ENCODE results near the gene CARD11. TPM values are rescaled to one million over a fixed set of nuclear protein-coding genes. Genes with fewer than 3 reads are reported as not detected.

CARD11 gene
- 2.2 and 5.2 TPM in 2 replicates for total RNA-seq (2014; rRNA removed; shearing (Covaris generic))

DNA sequence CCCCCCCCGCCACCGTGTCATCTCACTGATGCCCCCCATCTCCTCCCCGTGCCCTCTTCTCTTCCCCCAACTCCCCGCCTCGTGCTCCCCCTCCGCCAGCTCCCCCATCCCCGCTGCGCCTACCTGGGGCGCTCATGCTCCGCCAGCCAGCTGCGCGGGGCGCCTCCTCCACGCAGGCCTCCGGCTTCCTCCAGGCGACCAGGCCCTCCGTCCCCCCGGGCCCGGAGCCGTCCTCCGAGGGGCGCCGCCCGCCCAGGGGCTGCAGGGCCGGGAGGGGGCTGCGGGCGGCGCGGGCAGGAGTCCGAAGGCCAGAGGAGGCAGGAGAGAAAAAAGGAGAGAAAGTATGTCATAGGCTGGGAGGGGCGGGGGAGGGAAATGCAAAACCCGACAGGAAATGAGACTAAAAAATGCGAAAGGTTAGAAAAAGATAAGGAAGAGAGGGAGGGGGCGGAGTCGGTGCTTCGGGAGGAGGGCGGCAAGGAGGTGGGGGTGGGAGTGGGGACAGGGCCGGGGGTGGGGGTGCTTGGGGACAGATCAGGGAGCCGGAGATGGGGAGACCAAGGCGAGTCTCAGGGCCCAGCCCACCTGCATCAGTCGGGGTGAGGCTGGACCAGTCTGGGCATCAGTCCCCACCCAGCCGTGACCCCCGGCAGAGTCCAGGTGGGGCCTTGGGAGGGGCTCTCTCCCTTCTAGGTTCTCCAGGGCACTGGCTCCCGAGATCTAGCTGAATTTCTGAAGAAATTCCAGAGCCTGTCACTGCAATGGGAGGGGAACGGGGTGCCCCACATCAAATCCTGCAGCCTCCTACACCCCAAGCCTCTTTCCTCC lies at the start of gene CARD11:
Gene CARD11, minus strand, starts transcription at position 324 of the 828 bp plus-strand sequence. CDS start 85,361 bp downstream, outside the sequence.
- DNase-seq (ENCODE audit: low read depth), result peak; percentile 24

DNA sequence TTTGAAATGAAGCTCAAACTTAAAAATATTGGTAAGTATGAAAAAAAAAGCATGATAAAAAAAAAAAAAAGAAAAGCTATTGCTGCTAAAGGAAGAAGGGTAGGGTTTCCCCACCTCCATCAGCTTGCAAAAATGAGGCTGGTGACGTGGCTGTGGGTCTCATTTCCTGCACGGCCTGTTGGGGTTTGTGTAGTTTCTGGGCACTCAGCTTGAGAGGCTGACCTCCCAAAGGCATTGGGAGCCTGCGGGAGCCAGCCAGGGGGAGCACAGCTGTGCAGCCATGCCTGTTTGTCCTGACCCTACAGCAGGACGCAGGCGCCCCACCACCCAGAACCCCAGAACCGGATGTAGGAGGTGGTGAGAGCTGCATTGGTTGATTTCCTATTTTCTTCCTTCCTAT lies 48.8 kb upstream of the CARD11 start:
- peak; percentile 55 for DNase-seq (ENCODE audit: low read depth)

GRCh38 chr7:3091631-3092030 lies 48.0 kb upstream of the CARD11 start:
- no peak for DNase-seq (ENCODE audit: low read depth)

DNA sequence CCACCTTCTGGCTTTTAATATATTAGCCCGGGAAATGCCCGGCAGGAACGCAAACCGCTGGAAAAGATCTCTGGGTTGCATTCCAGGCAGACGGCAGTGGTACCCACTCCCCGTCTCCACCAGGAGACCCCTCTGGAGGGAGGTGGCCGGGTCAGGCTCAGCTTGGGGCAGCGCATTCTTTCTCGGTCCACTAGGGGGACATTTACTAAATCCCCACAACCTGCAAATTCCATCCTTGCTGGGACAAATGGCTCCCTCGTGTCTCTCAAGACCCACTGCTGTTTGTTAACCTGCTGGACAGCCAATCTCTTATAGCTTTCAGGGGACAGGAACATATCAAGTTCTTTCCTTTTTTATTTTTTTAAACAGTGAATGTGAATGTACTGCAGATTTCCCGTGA lies 45.8 kb upstream of the CARD11 start:
- peak; percentile 16 for DNase-seq (ENCODE audit: low read depth)

DNA sequence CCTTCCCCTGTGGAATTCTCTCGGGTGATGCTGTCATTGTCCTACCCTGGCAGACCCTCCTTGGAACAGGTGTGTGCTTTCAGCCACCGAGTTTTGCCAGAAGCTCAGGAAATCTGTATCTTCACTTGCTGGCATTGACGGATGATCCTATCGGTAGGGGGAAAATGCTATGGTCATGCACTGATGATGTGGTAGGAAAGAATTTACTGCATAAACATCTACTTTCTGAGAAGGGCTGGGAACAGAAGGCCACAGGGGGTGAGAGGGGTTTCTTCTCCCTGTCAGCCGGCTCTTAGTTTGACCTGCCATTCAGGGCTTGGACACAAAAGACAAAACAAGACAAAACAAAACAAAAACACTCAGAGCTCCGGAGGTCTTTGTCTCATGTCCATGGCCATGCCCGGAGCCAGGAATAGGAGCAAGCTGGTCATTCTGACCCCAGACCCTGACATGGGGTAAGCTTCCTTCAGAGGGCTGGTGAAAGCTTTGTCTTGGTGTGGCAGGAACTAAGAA lies 43.6 kb upstream of the CARD11 start:
- peak; percentile 71 for DNase-seq (ENCODE audit: low read depth)

- DNase-seq (ENCODE audit: low read depth), result no peak
Observed at GRCh38 chr7:3083350-3083749, 39.7 kb upstream of the CARD11 start.

GRCh38 chr7:3082831-3083230 lies 39.2 kb upstream of the CARD11 start:
- no peak for DNase-seq (ENCODE audit: low read depth)

DNA sequence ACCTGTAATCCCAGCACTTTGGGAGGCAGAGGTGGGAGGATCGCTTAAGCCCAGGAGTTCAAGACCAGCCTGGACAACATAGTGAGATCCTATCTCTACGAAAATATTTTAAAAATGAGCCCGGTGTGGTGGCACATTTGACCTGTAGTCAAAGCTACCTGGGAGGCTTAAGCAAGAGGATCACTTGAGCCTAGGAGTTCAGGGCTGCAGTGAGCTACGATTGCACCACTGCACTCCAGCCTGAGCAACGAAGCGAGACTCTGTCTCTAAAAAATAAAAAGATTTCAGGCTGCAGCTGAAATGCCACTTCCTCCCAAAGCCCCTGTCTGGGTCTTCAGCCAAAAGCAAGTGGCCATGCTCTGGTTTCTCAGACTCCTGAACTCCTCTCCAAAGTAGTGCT lies 38.7 kb upstream of the CARD11 start:
- DNase-seq (ENCODE audit: low read depth), result no peak

DNA sequence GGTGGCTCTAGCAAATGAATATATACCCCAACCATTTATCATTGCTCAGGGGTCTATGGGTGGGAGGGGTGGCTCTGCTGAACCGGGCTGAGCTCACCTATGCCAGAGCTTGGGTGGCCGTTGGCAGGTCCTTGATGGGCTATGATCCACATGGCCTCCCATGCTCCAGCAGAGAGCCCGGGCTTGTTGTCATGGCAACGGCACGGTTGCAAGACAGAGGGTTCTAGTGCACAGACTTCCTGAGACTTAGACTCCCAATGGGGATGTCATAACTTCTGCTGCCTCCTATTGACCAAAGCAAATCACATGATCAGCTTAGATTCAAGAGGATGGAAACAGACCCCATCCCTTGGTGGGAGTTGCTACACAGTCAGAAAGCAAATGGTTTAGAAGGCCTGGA lies 36.4 kb upstream of the CARD11 start:
- no peak for DNase-seq (ENCODE audit: low read depth)

- DNase-seq (ENCODE audit: low read depth), result no peak
Observed at GRCh38 chr7:3078514-3078913, 34.8 kb upstream of the CARD11 start.

- DNase-seq (ENCODE audit: low read depth), result no peak
Observed at GRCh38 chr7:3076700-3077099, 33.0 kb upstream of the CARD11 start.

- DNase-seq (ENCODE audit: low read depth), result no peak
Observed at GRCh38 chr7:3076163-3076562, 32.5 kb upstream of the CARD11 start.

GRCh38 chr7:3075441-3075840 lies 31.8 kb upstream of the CARD11 start:
- no peak for DNase-seq (ENCODE audit: low read depth)

DNA sequence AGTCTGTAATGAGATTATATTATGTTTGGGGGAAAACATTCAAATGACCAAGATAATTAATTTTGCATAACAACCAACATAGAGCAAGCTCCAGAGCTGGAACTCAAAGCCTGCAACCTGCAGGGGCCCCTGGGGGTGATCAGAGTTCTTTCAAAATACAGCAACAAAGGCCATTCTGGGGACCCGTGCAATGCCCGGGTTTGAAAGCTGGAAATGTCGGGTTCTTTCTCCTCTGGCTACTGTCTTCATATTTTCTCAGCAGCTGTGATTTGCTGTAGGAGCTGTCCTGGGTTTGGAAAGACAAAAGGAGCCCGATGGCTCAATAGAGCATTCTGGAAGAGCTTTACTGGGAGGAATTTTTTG lies 30.8 kb upstream of the CARD11 start:
- DNase-seq (ENCODE audit: low read depth), result no peak

DNA sequence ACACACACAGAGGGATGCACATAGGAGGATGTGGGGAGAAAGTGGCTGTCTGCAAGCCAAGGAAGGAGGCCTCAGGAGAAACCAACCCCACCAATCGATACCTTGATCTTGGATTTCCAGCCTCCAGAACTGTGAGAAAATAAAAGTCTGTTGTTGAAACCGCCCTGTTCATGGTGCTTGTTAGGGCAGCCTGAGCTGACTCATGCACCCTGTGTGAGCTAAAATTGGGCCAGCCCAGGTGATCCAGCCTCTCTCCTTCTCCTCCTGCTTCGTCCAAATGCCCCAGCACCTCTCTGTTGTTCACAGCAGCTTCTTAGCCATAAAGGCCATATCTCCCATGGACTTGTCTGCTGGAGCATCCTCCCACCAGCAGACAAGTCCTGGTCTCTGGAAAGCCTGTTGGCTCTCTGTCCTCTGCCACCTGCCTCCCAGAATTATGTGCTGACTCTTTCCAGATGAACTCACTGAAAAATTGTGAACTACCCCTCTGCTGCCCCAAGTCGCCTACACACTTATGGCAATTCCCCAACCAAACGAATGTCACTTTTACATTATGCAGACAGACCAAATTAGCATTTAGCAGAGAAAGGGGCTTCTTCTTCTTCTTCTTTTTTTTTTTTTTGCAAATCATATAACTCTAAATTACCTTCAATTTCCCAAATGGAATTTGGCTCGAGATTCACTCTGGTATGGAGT lies 30.2 kb upstream of the CARD11 start:
- no peak for DNase-seq (ENCODE audit: low read depth)

- no peak for DNase-seq (ENCODE audit: low read depth)
Observed at GRCh38 chr7:3070908-3071307, 27.2 kb upstream of the CARD11 start.

DNA sequence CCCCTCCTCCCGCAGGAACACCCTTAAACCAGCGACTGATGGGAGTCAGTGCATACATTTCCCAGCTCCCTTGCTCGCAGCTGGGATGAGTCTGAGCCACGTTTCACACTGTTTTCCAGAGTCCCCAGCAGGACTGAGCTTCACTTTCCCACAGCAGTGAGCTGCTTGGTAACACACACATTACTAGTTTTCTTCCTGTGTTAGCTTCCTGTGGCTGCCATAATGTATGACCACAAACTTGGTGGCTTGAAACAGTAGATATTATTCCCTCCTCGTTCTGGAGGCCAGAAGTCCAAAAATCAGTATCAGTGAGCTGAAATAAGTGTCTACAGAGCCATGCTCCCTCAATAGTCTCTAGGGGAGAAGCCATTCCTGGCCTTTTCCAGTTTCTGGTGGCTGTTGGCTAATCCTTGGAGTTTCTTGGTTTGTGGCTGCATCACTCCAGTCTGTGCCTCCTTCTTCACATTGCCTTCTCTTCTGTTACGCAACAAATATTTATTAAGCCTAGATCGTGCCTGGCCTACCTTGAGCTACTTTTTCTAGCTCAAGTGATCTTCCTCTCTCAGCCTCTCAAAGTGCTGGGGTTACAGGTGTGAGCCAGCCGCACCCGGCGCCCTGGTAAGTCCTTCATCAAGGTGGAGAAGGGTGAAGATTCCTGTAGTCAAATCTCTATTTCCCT lies 26.2 kb upstream of the CARD11 start:
- DNase-seq (ENCODE audit: low read depth), result no peak

DNA sequence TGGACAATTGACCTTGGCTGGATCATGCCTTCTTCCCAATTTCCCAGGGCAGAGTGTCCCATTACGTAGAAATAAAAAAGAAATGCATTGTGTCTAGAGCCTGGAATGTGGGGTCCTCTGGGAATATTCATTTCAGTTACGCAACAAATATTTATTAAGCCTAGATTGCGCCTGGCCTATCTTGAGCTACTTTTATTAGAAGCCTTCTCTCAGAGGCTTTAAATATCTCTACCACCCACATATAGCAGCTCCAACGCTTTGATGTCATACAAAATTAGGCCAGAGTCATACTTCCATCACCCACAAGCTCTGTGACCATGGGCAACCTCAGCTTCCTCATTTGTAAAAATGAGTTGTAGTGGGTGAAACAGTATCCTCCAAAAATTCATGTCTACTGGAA lies 24.9 kb upstream of the CARD11 start:
- DNase-seq (ENCODE audit: low read depth), result no peak

DNA sequence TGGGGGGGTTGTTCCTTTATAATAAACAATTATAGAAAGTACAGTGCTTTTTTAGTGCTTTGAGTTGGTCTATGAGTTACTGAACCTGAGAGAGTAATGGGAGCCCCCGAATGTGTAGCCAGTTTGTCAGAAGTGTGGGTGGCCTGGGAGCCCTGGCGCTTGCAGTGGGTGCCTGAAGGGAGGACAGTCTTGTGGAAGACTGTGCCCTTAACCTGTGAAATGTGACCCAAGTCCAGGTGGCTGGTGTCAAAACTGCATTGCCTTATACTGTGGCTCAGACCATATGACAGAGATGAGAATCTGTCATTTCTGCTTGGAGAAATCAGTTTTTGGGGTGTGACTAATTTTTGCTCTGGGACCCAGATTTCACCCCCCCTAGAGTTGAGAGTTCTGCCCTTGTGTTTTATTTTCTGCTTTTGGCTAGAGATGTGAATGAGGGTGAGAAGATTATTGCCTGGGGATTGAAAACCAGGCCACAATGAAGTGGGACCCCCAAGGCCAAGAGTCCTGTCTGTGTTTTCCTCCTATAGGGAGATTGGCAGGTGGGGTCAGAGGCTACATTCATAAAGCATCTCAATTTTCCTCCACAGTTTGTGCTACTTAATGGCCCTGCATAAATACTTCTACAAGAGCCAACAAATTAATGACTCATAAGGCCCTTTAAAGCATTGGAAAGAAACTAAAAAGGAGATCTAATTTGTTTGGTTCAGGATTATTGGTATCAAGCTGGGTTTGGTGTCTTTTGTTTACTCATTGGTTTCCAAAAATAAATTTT lies 24.1 kb upstream of the CARD11 start:
- no peak for DNase-seq (ENCODE audit: low read depth)

DNA sequence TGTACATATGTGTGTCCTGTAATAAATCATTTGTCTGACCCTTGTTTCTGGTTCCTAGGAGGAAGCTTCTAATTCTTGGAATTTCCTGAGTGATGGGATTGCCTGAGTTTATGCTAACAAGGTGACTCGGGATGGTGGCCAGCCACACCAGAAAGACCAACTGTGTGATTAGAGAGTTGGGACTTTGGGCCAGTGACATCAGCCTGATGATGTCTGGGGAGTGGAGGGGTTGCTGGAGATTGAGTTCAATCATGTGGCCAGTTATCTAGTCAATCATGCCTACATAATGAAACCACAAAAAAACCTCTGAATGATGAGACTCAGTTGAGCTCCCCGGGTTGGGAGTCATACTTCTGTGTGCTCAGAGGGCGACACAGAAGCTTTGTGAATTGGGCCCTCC lies 23.5 kb upstream of the CARD11 start:
- DNase-seq (ENCODE audit: low read depth), result peak; percentile 57

GRCh38 chr7:3066506-3066905 lies 22.8 kb upstream of the CARD11 start:
- DNase-seq (ENCODE audit: low read depth), result no peak

GRCh38 chr7:3065724-3066143 lies 22.1 kb upstream of the CARD11 start:
- DNase-seq (ENCODE audit: low read depth), result peak; percentile 38
